Neural progenitor cell (in vitro differentiated cells): Measurements from ENCODE around the gene ABCB6. TPM values are rescaled to one million over a fixed set of nuclear protein-coding genes. Genes with fewer than 3 reads are reported as not detected.

Experiments
- DNase-seq: peaks from one replicate; pipeline ENCODE4 v3.0.0-alpha.2; 2016; ENCODE audit warnings: low spot score
- H2AFZ ChIP-seq: fragments of 200-600 bp; sonication (generic); replicated peaks from 2 replicates; pipeline ENCODE4 v1.6.1; 2016; ENCODE audit warnings: antibody characterized with exemption
- H3F3A ChIP-seq: fragments of 200-600 bp; sonication (generic); 2 replicates; pipeline ENCODE4 v1.6.1; 2016; ENCODE audit warnings: antibody characterized with exemption, low read depth
- H3K27ac ChIP-seq: fragments of 200-600 bp; sonication (generic); 2 replicates; pipeline ENCODE4 v1.5.1; 2016; ENCODE audit warnings: mild to moderate bottlenecking
- H3K27me3 ChIP-seq: fragments of 200-600 bp; sonication (generic); 2 replicates; pipeline ENCODE4 v1.6.1; 2016; ENCODE audit warnings: mild to moderate bottlenecking, moderate library complexity
- H3K36me3 ChIP-seq: fragments of 200-600 bp; sonication (generic); 2 replicates; pipeline ENCODE4 v1.5.1; 2016
- H3K4me1 ChIP-seq: fragments of 200-600 bp; sonication (generic); 2 replicates; pipeline ENCODE4 v1.6.1; 2016; ENCODE audit warnings: mixed run types
- H3K4me2 ChIP-seq: fragments of 200-600 bp; sonication (generic); 2 replicates; pipeline ENCODE4 v1.6.1; 2016
- H3K4me3 ChIP-seq: fragments of 200-600 bp; sonication (generic); 2 replicates; pipeline ENCODE4 v1.5.1; 2016
- H3K79me2 ChIP-seq: fragments of 200-600 bp; sonication (generic); 2 replicates; pipeline ENCODE4 v1.6.1; 2016; ENCODE audit warnings: low read depth
- H3K9ac ChIP-seq: fragments of 200-600 bp; sonication (generic); 2 replicates; pipeline ENCODE4 v1.6.1; 2016
- H3K9me3 ChIP-seq: fragments of 200-600 bp; sonication (generic); 2 replicates; pipeline ENCODE4 v1.5.1; 2016; ENCODE audit warnings: low read depth
- H4K20me1 ChIP-seq: fragments of 200-600 bp; sonication (generic); 2 replicates; pipeline ENCODE4 v1.6.1; 2016; ENCODE audit warnings: low read depth
- H3K27ac Mint-ChIP-seq: 3 replicates; pipeline ENCODE4 v1.8.0; 2021; ENCODE audit warnings: mixed read lengths
- H3K27me3 Mint-ChIP-seq: 2 replicates; pipeline ENCODE4 v1.8.0; 2022; ENCODE audit warnings: low read depth, mild to moderate bottlenecking, inconsistent platforms, moderate library complexity, mixed read lengths; ENCODE audit not compliant: insufficient read depth
- H3K36me3 Mint-ChIP-seq: 3 replicates; pipeline ENCODE4 v1.8.0; 2021; ENCODE audit warnings: mixed read lengths
- H3K4me1 Mint-ChIP-seq: 3 replicates; pipeline ENCODE4 v1.8.0; 2021; ENCODE audit warnings: mixed read lengths
- H3K4me3 Mint-ChIP-seq: 3 replicates; pipeline ENCODE4 v1.8.0; 2021; ENCODE audit warnings: mild to moderate bottlenecking, moderate library complexity, mixed read lengths
- H3K9me3 Mint-ChIP-seq: 3 replicates; pipeline ENCODE4 v1.8.0; 2020; ENCODE audit warnings: mixed read lengths
- CTCF ChIP-seq: fragments of 200-600 bp; sonication (generic); IDR thresholded peaks from 2 replicates; pipeline ENCODE4 v1.5.1; 2017; ENCODE audit warnings: antibody characterized with exemption, mild to moderate bottlenecking
- EZH2 ChIP-seq: fragments of 200-600 bp; sonication (generic); IDR thresholded peaks from 2 replicates; pipeline ENCODE4 v1.6.1; 2017; ENCODE audit warnings: antibody characterized with exemption, mild to moderate bottlenecking, moderate library complexity
- EZH2phosphoT487 ChIP-seq: fragments of 200-600 bp; sonication (generic); IDR thresholded peaks from 2 replicates; pipeline ENCODE4 v1.6.1; 2017; ENCODE audit warnings: antibody characterized with exemption
- total RNA-seq: library from RNA; depleted of rRNA; stranded (reverse); fragments of >200 nt; gene quantifications from 2 replicates; pipeline ENCODE4 v1.2.3, GENCODE V29; 2015; ENCODE audit warnings: low replicate concordance

ABCB6 gene
- total RNA-seq, 1 donor from 2014 or later = 14.3 TPM

- H3K36me3 Mint-ChIP-seq = peaks cover 20% of the 10 kb centered on the region
- no peaks in the 10 kb centered on the region for H3K9me3 ChIP-seq
- H4K20me1 ChIP-seq = peaks cover 11% of the 10 kb centered on the region
- H3K4me1 ChIP-seq = peaks cover 7% of the 10 kb centered on the region
- H3K27ac Mint-ChIP-seq = no peak overlapping the region
- no peaks in the 10 kb centered on the region for H3K9me3 Mint-ChIP-seq
- DNase-seq = no peak
- no peak overlapping the region for H3K4me3 Mint-ChIP-seq
- TF ChIP-seq CTCF (no peak), EZH2phosphoT487 (no peak), EZH2 (no peak)
- peaks cover 15% of the 10 kb centered on the region for H3K79me2 ChIP-seq
- no peak overlapping the region for H3K9ac ChIP-seq
- H3K4me1 Mint-ChIP-seq = peaks cover 14% of the 10 kb centered on the region
- no peak overlapping the region for H3K4me3 ChIP-seq
- H3K36me3 ChIP-seq = no peaks in the 10 kb centered on the region
- no peak overlapping the region for H3K4me2 ChIP-seq
- H3F3A ChIP-seq = peaks cover 10% of the 10 kb centered on the region
- no peak overlapping the region for H3K27ac ChIP-seq
- no peak overlapping the region for H2AFZ ChIP-seq
- H3K27me3 Mint-ChIP-seq = peaks cover 7% of the 10 kb centered on the region
- no peaks in the 10 kb centered on the region for H3K27me3 ChIP-seq
Observed at GRCh38 chr2:219182331-219183150, 36.2 kb downstream of the ABCB6 start.

GRCh38 chr2:219181531-219181930, 37.2 kb downstream of the ABCB6 start:
- no peak overlapping the region for H3K4me3 ChIP-seq
- DNase-seq = no peak
- Mint-ChIP-seq H3K9me3 (no peaks in the 10 kb centered on the region), H3K27ac (no peak overlapping the region), H3K4me1 (peaks cover 15% of the 10 kb centered on the region), H3K27me3 (peaks cover 7% of the 10 kb centered on the region), H3K4me3 (no peak overlapping the region), H3K36me3 (peaks cover 20% of the 10 kb centered on the region)
- no peaks in the 10 kb centered on the region for H3K27me3 ChIP-seq
- H4K20me1 ChIP-seq = peaks cover 11% of the 10 kb centered on the region
- H3K9me3 ChIP-seq = no peaks in the 10 kb centered on the region
- no peak for TF ChIP-seq EZH2phosphoT487
- TF ChIP-seq CTCF = no peak
- no peak for TF ChIP-seq EZH2
- H2AFZ ChIP-seq = no peak overlapping the region
- H3K27ac ChIP-seq = no peak overlapping the region
- H3K9ac ChIP-seq = no peak overlapping the region
- H3K79me2 ChIP-seq = peaks cover 15% of the 10 kb centered on the region
- peaks cover 7% of the 10 kb centered on the region for H3K4me1 ChIP-seq
- H3K4me2 ChIP-seq = no peak overlapping the region
- peaks cover 20% of the 10 kb centered on the region for H3F3A ChIP-seq
- H3K36me3 ChIP-seq = no peaks in the 10 kb centered on the region

- Histone ChIP-seq H3K4me1 (peaks cover 9% of the 10 kb centered on the region), H3K4me2 (no peak overlapping the region), H3K79me2 (peaks cover 18% of the 10 kb centered on the region), H3K27me3 (no peaks in the 10 kb centered on the region), H2AFZ (no peak overlapping the region), H3K4me3 (no peak overlapping the region), H3K9me3 (no peaks in the 10 kb centered on the region), H4K20me1 (peaks cover 15% of the 10 kb centered on the region), H3K27ac (no peak overlapping the region), H3K36me3 (no peaks in the 10 kb centered on the region), H3K9ac (no peak overlapping the region), H3F3A (peaks cover 25% of the 10 kb centered on the region)
- no peak for DNase-seq
- H3K27ac Mint-ChIP-seq = no peak overlapping the region
- H3K27me3 Mint-ChIP-seq = peaks cover 7% of the 10 kb centered on the region
- TF ChIP-seq CTCF = no peak
- H3K4me3 Mint-ChIP-seq = peak overlapping the region; percentile 53
- H3K9me3 Mint-ChIP-seq = no peaks in the 10 kb centered on the region
- peaks cover 20% of the 10 kb centered on the region for H3K36me3 Mint-ChIP-seq
- peaks cover 17% of the 10 kb centered on the region for H3K4me1 Mint-ChIP-seq
Observed at GRCh38 chr2:219180961-219181360, 37.8 kb downstream of the ABCB6 start.
